ENCODE results near the gene AMTN. TPM values are rescaled to one million over a fixed set of nuclear protein-coding genes. Genes with fewer than 3 reads are reported as not detected.

The AMTN gene
- total RNA-seq, 1 experiment from 2014 or later = not detected

GRCh38 chr4:70538869-70539268 is 20.5 kb downstream of the AMTN start:
- CTCF ChIA-PET = no interaction called here
- H3K9me3 Mint-ChIP-seq (ENCODE audit: low read depth, unreplicated experiment) = no peaks in the 10 kb centered on the region
- no peak for TF ChIP-seq CTCF (IDR thresholded peaks at IDR 0.05; ENCODE audit: unreplicated experiment)
- H3K4me3 Mint-ChIP-seq (ENCODE audit: low read depth, unreplicated experiment) = no peak overlapping the region
- intact Hi-C loops (cut with micrococcal nuclease; ENCODE audit: unreplicated experiment) = no loop called here
- no peaks in the 10 kb centered on the region for H3K36me3 Mint-ChIP-seq (ENCODE audit: insufficient read depth, unreplicated experiment)
- no peaks in the 10 kb centered on the region for H3K4me1 Mint-ChIP-seq (ENCODE audit: low read depth, unreplicated experiment)
- no TSS peak for BruUV-seq (replicated peaks)
- no peak for DNase-seq
- no peak overlapping the region for H3K27ac Mint-ChIP-seq (ENCODE audit: unreplicated experiment)
- no peaks in the 10 kb centered on the region for H3K27me3 Mint-ChIP-seq (ENCODE audit: unreplicated experiment)

- no peaks in the 10 kb centered on the region for H3K4me1 Mint-ChIP-seq (ENCODE audit: low read depth, unreplicated experiment)
- H3K9me3 Mint-ChIP-seq (ENCODE audit: low read depth, unreplicated experiment) = no peaks in the 10 kb centered on the region
- TF ChIP-seq CTCF (IDR thresholded peaks at IDR 0.05; ENCODE audit: unreplicated experiment) = peak; percentile 33
- BruUV-seq (replicated peaks) = no TSS peak
- H3K27ac Mint-ChIP-seq (ENCODE audit: unreplicated experiment) = no peak overlapping the region
- CTCF ChIA-PET = no interaction called here
- peak; percentile 4 for DNase-seq
- no peaks in the 10 kb centered on the region for H3K27me3 Mint-ChIP-seq (ENCODE audit: unreplicated experiment)
- intact Hi-C loops (cut with micrococcal nuclease; ENCODE audit: unreplicated experiment) = no loop called here
- H3K36me3 Mint-ChIP-seq (ENCODE audit: insufficient read depth, unreplicated experiment) = no peaks in the 10 kb centered on the region
- no peak overlapping the region for H3K4me3 Mint-ChIP-seq (ENCODE audit: low read depth, unreplicated experiment)
Observed at GRCh38 chr4:70544279-70544868, 26.0 kb downstream of the AMTN start.

- no TSS peak for BruUV-seq (replicated peaks)
- TF ChIP-seq CTCF (IDR thresholded peaks at IDR 0.05; ENCODE audit: unreplicated experiment) = no peak
- DNase-seq = no peak
- Mint-ChIP-seq H3K4me3 (ENCODE audit: low read depth, unreplicated experiment) (no peak overlapping the region), H3K9me3 (ENCODE audit: low read depth, unreplicated experiment) (peaks cover 2% of the 10 kb centered on the region), H3K36me3 (ENCODE audit: insufficient read depth, unreplicated experiment) (no peaks in the 10 kb centered on the region), H3K27ac (ENCODE audit: unreplicated experiment) (no peak overlapping the region), H3K4me1 (ENCODE audit: low read depth, unreplicated experiment) (peaks cover 8% of the 10 kb centered on the region), H3K27me3 (ENCODE audit: unreplicated experiment) (no peaks in the 10 kb centered on the region)
- intact Hi-C loops (cut with micrococcal nuclease; ENCODE audit: unreplicated experiment) = loop anchor here (5.0 to 10.0 kb wide), 2 partner anchors 240 to 372 kb away; no protein-coding TSS in a partner anchor
- CTCF ChIA-PET = no interaction called here
Observed at GRCh38 chr4:70556856-70557255, 38.5 kb downstream of the AMTN start.

- Mint-ChIP-seq H3K27me3 (ENCODE audit: unreplicated experiment) (no peaks in the 10 kb centered on the region), H3K36me3 (ENCODE audit: insufficient read depth, unreplicated experiment) (no peaks in the 10 kb centered on the region), H3K4me1 (ENCODE audit: low read depth, unreplicated experiment) (peaks cover 8% of the 10 kb centered on the region), H3K27ac (ENCODE audit: unreplicated experiment) (peak overlapping the region; percentile 60), H3K9me3 (ENCODE audit: low read depth, unreplicated experiment) (no peaks in the 10 kb centered on the region), H3K4me3 (ENCODE audit: low read depth, unreplicated experiment) (peak overlapping the region; percentile 50)
- CTCF ChIA-PET = interaction anchor here (0.6 to 0.7 kb wide), 2 partner anchors 657 to 663 kb away, joined by 3 to 4 read pairs; no protein-coding TSS in a partner anchor
- BruUV-seq (replicated peaks) = no TSS peak
- intact Hi-C loops (cut with micrococcal nuclease; ENCODE audit: unreplicated experiment) = loop anchor here (2.0 to 10.0 kb wide), 4 partner anchors 242 to 869 kb away; no protein-coding TSS in a partner anchor
- TF ChIP-seq CTCF (IDR thresholded peaks at IDR 0.05; ENCODE audit: unreplicated experiment) = peak; percentile 36
- peak; percentile 53 for DNase-seq
Observed at GRCh38 chr4:70559211-70559830, 41.0 kb downstream of the AMTN start.

All from Calu3 (cell line).